ENCODE data around the gene TRIM56.
"Not testable (repeated sequence)": the region's sequence is repeated elsewhere in the genome, so short reads cannot be mapped to it uniquely, and the experiment has no call there.

TRIM56 gene

DNA sequence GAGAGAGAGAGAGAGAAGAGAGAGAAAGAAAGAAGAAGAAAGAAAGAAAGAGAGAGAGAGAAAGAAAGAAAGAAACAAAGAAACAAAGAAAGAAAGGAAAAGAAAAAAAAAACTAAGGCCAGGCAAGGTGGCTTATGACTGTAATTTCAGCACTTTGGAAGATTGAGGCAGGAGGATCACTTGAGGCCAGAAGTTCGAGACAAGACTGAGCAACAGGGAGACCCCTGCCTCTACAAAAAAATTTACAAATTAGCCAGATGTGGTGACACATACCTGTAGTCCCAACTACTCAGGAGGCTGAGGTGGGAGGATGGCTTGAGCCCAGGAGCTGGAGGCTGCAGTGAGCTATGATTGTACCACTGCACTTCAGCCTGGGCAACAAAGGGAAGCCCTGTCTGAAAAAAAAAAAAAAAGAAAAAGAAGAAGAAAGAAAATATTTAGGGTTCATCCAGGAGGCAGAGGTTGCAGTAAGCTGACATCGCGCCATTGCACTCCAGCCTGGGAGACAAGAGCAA, 44.4 kb downstream of the TRIM56 start:
- no peak for DNase-seq (ENCODE audit: low read depth in 1 of 2, low spot score in 1 of 2)

- not testable (repeated sequence) for DNase-seq (ENCODE audit: low read depth in 1 of 2, low spot score in 1 of 2)
These were observed 47.6 kb downstream of the TRIM56 start for GRCh38 chr7:101132626-101133600.

DNA sequence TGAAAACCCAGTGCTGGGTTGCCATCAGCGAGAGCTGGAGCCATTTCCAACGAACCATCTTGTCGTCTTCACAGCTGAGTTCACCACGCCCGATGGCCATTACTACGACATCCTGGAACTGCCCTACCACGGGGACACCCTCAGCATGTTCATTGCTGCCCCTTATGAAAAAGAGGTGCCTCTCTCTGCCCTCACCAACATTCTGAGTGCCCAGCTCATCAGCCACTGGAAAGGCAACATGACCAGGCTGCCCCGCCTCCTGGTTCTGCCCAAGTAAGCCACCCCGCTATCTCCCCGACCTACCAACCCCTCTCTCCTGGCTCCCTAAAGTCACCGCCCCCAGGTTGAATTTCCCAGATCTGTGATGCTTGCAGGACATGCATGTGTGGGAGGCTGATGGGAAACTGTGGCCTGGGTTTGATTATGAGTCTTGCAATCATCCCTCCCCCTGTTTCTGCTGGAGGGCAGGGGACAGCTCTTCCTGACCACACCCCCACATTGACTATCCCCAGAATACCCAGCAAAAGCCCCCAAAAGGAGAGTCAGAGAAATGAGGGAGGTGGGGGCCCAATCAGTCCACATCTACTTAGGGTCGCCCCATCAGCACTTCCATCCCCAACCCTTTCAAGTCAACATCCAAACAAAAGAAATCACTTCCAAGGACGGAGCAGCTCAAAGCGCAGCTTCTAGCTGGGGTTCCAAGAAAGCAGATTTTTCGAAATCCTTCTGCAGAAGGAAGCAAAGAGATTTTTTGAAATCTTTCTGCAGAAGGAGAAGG, 48.5 kb downstream of the TRIM56 start:
- DNase-seq (ENCODE audit: low read depth in 1 of 2, low spot score in 1 of 2): no peak

DNA sequence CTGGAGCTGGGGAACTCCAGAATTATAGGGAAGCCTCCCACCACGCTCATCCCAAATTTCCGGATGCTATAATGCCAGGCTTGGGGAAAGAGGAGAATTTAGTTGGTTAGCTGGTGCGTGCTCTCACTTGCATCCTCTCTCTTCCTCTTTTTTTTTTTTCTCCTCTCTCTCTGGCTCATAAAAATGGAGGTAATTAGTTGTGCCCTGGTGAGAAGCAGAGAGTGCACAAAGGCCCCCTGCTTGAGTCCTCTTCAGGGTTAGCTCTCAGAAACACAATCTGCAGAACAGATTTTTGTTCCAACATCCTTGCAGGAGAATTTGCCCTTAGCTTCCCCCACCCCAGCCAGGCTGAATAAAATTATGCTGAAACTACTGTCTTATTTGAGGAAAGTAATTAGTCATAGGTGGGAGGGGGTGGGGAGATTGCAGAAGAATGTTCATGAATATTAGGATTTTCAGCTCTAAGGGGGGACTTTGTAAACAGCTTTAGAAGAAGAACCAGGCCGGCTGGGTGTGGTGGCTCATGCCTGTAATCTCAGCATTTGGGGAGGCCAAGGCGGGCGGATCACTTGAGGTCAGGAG, 49.2 kb downstream of the TRIM56 start:
- no peak for DNase-seq (ENCODE audit: low read depth in 1 of 2, low spot score in 1 of 2)

GRCh38 chr7:101137651-101138212, 52.5 kb downstream of the TRIM56 start:
- DNase-seq (ENCODE audit: low read depth in 1 of 2, low spot score in 1 of 2): no peak

DNA sequence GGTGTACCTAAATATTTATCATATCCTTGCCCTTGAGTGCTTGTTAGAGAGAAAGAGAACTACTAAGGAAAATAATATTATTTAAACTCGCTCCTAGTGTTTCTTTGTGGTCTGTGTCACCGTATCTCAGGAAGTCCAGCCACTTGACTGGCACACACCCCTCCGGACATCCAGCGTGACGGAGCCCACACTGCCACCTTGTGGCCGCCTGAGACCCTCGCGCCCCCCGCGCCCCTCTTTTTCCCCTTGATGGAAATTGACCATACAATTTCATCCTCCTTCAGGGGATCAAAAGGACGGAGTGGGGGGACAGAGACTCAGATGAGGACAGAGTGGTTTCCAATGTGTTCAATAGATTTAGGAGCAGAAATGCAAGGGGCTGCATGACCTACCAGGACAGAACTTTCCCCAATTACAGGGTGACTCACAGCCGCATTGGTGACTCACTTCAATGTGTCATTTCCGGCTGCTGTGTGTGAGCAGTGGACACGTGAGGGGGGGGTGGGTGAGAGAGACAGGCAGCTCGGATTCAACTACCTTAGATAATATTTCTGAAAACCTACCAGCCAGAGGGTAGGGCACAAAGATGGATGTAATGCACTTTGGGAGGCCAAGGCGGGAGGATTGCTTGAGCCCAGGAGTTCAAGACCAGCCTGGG, 53.1 kb downstream of the TRIM56 start:
- DNase-seq (ENCODE audit: low read depth in 1 of 2, low spot score in 1 of 2): peak; percentile 64 to 72

GRCh38 chr7:101140339-101140699, 55.0 kb downstream of the TRIM56 start:
- DNase-seq (ENCODE audit: low read depth in 1 of 2, low spot score in 1 of 2): no peak

- no peak for DNase-seq (ENCODE audit: low read depth in 1 of 2, low spot score in 1 of 2)
These were observed 55.6 kb downstream of the TRIM56 start for GRCh38 chr7:101140746-101141382.

Data from stimulated activated CD4-positive, alpha-beta T cell treated with anti-CD3 and anti-CD28 coated beads, Interleukin-15, amount 100 ng/mL, for 1 hour (primary cell).